Measurements from ENCODE around the gene SAMD11.

The SAMD11 gene

GRCh38 chr1:971751-972506, 48.2 kb downstream of the SAMD11 start:
- H3K4me1 ChIP-seq (ENCODE audit: low read depth, poor library complexity, severe bottlenecking) = peaks cover 21% of the 10 kb centered on the region
- H2AFZ ChIP-seq (ENCODE audit: low read depth) = no peak overlapping the region
- H3K4me3 ChIP-seq (IDR thresholded peaks at IDR 0.05; ENCODE audit: insufficient read depth, low read depth, low read length) = no peak overlapping the region
- no peaks in the 10 kb centered on the region for H4K20me1 ChIP-seq (ENCODE audit: insufficient read depth)
- H3K36me3 ChIP-seq (ENCODE audit: insufficient read depth) = no peaks in the 10 kb centered on the region
- H3K27me3 ChIP-seq (ENCODE audit: insufficient read depth, low read depth) = peaks cover 19% of the 10 kb centered on the region; the same call in 1 of the 2 replicates
- no peak overlapping the region for H3K27ac ChIP-seq
- no peak overlapping the region for H3K4me2 ChIP-seq
- no peaks in the 10 kb centered on the region for H3K79me2 ChIP-seq (ENCODE audit: insufficient read depth, low read depth)
- no peak for TF ChIP-seq CTCF (conservative IDR thresholded peaks at IDR 0.05; ENCODE audit: low read depth, low read length)
- H3K9ac ChIP-seq = no peak overlapping the region

GRCh38 chr1:972726-973458, 49.2 kb downstream of the SAMD11 start:
- Histone ChIP-seq H3K36me3 (ENCODE audit: insufficient read depth) (no peaks in the 10 kb centered on the region), H3K27me3 (ENCODE audit: insufficient read depth, low read depth) (peaks cover 19% of the 10 kb centered on the region; the same call in 1 of the 2 replicates), H4K20me1 (ENCODE audit: insufficient read depth) (no peaks in the 10 kb centered on the region), H3K79me2 (ENCODE audit: insufficient read depth, low read depth) (no peaks in the 10 kb centered on the region), H3K4me2 (no peak overlapping the region), H3K4me3 (IDR thresholded peaks at IDR 0.05; ENCODE audit: insufficient read depth, low read depth, low read length) (no peak overlapping the region), H3K9ac (no peak overlapping the region), H2AFZ (ENCODE audit: low read depth) (no peak overlapping the region), H3K27ac (no peak overlapping the region), H3K4me1 (ENCODE audit: low read depth, poor library complexity, severe bottlenecking) (peaks cover 13% of the 10 kb centered on the region)
- TF ChIP-seq CTCF (conservative IDR thresholded peaks at IDR 0.05; ENCODE audit: low read depth, low read length) = no peak

DNA sequence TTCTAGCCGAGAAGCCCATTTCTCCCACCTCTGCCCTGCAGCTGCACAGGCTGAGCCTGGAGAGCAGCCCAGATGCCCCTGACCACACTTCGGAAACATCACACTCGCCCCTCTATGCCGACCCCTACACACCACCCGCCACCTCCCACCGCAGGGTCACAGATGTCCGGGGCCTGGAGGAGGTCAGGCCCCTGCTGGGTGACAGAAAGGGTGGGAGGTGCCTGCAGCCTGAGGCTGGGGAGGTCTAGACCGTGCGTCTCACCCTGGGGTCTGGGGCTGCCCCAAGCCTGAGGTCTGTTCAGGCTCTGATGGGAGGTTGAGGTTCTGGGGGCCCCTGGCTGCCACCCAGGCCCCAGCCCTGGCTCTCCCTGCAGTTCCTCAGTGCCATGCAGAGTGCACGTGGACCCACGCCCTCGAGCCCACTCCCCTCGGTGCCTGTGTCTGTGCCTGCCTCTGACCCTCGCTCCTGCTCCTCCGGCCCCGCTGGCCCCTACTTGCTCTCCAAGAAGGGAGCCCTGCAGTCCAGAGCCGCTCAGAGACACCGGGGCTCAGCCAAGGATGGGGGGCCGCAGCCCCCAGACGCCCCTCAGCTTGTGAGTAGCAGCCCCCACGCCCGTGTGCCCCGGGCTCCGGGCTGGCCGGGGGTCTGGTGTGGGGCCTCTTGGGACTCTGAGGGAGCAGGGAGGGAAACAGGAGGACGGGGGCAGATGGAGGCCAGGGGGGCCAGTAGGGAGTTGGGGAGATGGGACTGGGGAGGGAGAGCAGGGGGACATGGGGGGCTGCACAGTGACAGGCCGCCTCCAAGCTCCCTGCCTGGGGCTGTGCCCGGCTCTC, 50.0 kb downstream of the SAMD11 start:
- H3K4me2 ChIP-seq = no peak overlapping the region
- H2AFZ ChIP-seq (ENCODE audit: low read depth) = no peak overlapping the region
- no peak overlapping the region for H3K4me3 ChIP-seq (IDR thresholded peaks at IDR 0.05; ENCODE audit: insufficient read depth, low read depth, low read length)
- peaks cover 26% of the 10 kb centered on the region for H3K27me3 ChIP-seq (ENCODE audit: insufficient read depth, low read depth)
- H3K79me2 ChIP-seq (ENCODE audit: insufficient read depth, low read depth) = no peaks in the 10 kb centered on the region
- H3K9ac ChIP-seq = no peak overlapping the region
- peaks cover 13% of the 10 kb centered on the region for H3K4me1 ChIP-seq (ENCODE audit: low read depth, poor library complexity, severe bottlenecking)
- H3K27ac ChIP-seq = no peak overlapping the region
- H3K36me3 ChIP-seq (ENCODE audit: insufficient read depth) = no peaks in the 10 kb centered on the region
- no peak for TF ChIP-seq CTCF (conservative IDR thresholded peaks at IDR 0.05; ENCODE audit: low read depth, low read length)
- no peaks in the 10 kb centered on the region for H4K20me1 ChIP-seq (ENCODE audit: insufficient read depth)

DNA sequence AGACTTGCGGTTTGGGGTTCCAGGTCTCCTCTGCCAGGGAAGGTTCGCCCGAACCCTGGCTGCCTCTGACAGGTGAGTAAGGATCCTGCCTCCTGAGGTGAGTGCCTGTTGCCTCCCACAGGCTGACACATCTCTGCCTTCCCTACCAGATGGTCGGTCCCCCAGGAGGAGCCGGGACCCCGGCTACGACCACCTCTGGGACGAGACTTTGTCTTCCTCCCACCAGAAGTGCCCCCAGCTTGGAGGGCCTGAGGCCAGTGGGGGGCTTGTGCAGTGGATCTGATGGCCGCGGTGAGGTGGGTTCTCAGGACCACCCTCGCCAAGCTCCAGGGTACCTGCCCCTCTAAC, 50.5 kb downstream of the SAMD11 start:
- H3K27me3 ChIP-seq (ENCODE audit: insufficient read depth, low read depth) = peaks cover 32% of the 10 kb centered on the region
- H3K4me1 ChIP-seq (ENCODE audit: low read depth, poor library complexity, severe bottlenecking) = peaks cover 13% of the 10 kb centered on the region
- no peak for TF ChIP-seq CTCF (conservative IDR thresholded peaks at IDR 0.05; ENCODE audit: low read depth, low read length)
- no peak overlapping the region for H2AFZ ChIP-seq (ENCODE audit: low read depth)
- no peak overlapping the region for H3K4me3 ChIP-seq (IDR thresholded peaks at IDR 0.05; ENCODE audit: insufficient read depth, low read depth, low read length)
- H3K36me3 ChIP-seq (ENCODE audit: insufficient read depth) = no peaks in the 10 kb centered on the region
- no peak overlapping the region for H3K9ac ChIP-seq
- H3K27ac ChIP-seq = no peak overlapping the region
- no peak overlapping the region for H3K4me2 ChIP-seq
- H3K79me2 ChIP-seq (ENCODE audit: insufficient read depth, low read depth) = no peaks in the 10 kb centered on the region
- no peaks in the 10 kb centered on the region for H4K20me1 ChIP-seq (ENCODE audit: insufficient read depth)
